PFSK-1 (cell line): Measurements from ENCODE around the gene ANKRD27. TPM values are rescaled to one million over a fixed set of nuclear protein-coding genes. Genes with fewer than 3 reads are reported as not detected.

Experiments
- FOXP2 ChIP-seq: optimal IDR thresholded peaks from 2 replicates; pipeline ENCODE3; 2011; ENCODE audit warnings: borderline replicate concordance, control low read depth, inconsistent platforms; ENCODE audit not compliant: insufficient read depth; ENCODE audit errors: extremely low read length, extremely low read depth
- POLR2AphosphoS5 ChIP-seq: IDR thresholded peaks from 2 replicates; pipeline ENCODE4 v1.6.1; 2012; ENCODE audit warnings: low read depth, mild to moderate bottlenecking, control low read depth, low read length, moderate library complexity
- SIN3A ChIP-seq: IDR thresholded peaks from 2 replicates; pipeline ENCODE4 v1.6.1; 2012; ENCODE audit warnings: mild to moderate bottlenecking, low read length, moderate library complexity, borderline replicate concordance; ENCODE audit not compliant: insufficient read depth
- TAF1 ChIP-seq: IDR thresholded peaks from 2 replicates; pipeline ENCODE4 v1.6.1; 2012; ENCODE audit warnings: low read length, control low read depth, borderline replicate concordance; ENCODE audit not compliant: insufficient read depth
- polyA plus RNA-seq: library from polyadenylated mRNA; unstranded; fragments of >200 nt; gene quantifications from one replicate; pipeline ENCODE4 v1.2.1, GENCODE V29; 2012; ENCODE audit warnings: low read depth, missing spikeins; ENCODE audit not compliant: insufficient read length
- TF ChIP-seq, protein P1 (sequence below), 2 experiments: IDR thresholded peaks; 2 replicates each; pipeline versions ENCODE4 v1.6.1 to v1.8.0; 2011 to 2012; ENCODE audit warnings: low read depth in 2 of 2, low read length in 2 of 2, control low read depth in 1 of 2, inconsistent platforms in 1 of 2, mild to moderate bottlenecking in 1 of 2, moderate library complexity in 1 of 2; ENCODE audit not compliant: insufficient read depth in 1 of 2

The ANKRD27 gene
- 17.3 TPM for polyA plus RNA-seq

DNA sequence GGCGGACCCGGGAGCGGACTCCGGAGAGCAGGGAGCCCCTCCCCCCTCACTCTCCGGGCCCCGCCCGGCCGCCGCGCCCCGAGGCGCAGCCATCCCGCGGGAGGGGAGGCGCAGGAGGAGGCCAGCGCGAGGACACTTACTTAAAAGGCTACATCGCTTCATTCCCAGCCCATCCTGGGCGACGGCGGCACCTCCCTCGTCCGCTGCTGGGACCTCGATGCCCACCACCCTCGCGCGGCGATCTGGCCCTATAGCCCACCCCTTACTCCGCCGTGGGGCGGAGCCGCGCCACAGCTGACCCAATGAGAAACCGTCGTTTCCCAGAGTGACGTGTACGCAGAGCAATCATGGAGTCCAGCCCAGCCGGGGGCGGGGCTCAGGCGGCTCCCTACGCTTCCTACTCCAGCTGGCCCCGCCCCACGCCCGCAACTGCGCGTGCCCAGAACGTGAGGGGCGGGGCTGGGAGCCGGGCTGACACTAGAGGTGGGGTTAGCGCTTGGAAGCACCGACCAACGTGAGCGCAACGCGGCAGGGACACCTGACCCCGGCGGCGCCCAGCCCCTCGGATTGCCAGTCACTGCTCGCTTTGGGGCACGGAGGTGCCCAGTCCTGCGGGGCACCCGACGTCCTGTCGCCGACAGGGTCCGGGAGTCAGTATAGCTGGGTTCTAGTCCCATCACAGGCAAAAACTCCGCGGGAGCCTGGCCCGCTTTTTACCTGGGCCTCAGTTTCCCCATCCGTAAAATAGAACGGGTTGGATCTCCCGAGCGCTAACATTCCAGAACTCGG, at the start of gene ANKRD27:
Gene ANKRD27, minus strand, starts transcription at position 250 of the 789 bp plus-strand sequence. CDS start 16,165 bp downstream, outside the sequence.
- peak; percentile 60; the same call in 1 of the 2 replicates for TF ChIP-seq TAF1
- TF ChIP-seq, protein P1, sequence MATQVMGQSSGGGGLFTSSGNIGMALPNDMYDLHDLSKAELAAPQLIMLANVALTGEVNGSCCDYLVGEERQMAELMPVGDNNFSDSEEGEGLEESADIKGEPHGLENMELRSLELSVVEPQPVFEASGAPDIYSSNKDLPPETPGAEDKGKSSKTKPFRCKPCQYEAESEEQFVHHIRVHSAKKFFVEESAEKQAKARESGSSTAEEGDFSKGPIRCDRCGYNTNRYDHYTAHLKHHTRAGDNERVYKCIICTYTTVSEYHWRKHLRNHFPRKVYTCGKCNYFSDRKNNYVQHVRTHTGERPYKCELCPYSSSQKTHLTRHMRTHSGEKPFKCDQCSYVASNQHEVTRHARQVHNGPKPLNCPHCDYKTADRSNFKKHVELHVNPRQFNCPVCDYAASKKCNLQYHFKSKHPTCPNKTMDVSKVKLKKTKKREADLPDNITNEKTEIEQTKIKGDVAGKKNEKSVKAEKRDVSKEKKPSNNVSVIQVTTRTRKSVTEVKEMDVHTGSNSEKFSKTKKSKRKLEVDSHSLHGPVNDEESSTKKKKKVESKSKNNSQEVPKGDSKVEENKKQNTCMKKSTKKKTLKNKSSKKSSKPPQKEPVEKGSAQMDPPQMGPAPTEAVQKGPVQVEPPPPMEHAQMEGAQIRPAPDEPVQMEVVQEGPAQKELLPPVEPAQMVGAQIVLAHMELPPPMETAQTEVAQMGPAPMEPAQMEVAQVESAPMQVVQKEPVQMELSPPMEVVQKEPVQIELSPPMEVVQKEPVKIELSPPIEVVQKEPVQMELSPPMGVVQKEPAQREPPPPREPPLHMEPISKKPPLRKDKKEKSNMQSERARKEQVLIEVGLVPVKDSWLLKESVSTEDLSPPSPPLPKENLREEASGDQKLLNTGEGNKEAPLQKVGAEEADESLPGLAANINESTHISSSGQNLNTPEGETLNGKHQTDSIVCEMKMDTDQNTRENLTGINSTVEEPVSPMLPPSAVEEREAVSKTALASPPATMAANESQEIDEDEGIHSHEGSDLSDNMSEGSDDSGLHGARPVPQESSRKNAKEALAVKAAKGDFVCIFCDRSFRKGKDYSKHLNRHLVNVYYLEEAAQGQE (IDR thresholded peaks at IDR 0.05; ENCODE audit: insufficient read depth in 1 of 2, low read depth in 2 of 2, low read length in 2 of 2) = no peak
- no peak for TF ChIP-seq SIN3A
- TF ChIP-seq FOXP2 = peak; percentile 6

GRCh38 chr19:32720936-32721250, 45.9 kb upstream of the ANKRD27 start:
- no peak for TF ChIP-seq POLR2AphosphoS5

DNA sequence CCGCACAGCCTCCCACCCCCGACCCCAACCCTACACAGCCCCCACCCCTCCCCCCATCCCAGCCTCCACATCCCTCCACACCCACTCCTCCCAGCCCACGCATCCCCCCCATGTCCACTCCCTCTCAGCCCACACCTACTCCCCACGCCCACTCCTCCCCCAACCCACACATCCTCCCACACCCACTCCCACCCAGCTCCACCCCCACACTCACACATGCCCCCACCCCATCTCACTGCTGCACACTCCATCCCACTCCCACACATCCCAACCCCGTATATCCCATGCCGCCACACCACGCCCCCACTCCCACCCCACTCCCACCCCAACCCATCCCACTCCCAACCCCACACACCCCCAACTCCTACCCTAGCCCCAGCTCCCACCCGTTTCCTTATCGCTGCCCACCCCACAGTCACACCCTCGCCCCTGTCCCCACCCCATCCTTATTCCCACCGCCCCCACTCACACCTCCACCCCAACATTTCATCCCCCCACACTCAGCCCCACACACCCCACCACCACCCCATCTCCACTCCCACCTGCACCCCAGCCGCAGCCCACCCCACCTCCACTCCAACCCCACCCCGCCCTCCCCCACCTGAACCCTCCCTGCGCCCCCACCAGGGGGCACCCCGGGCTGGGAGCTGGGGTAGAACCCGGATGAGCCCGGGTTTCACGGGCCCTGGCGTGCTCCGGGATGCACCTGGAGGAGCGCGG, 45.4 kb upstream of the ANKRD27 start:
- TF ChIP-seq, protein P1 (IDR thresholded peaks at IDR 0.05; ENCODE audit: insufficient read depth in 1 of 2, low read depth in 2 of 2, low read length in 2 of 2) = no peak
- TF ChIP-seq SIN3A = no peak
- no peak for TF ChIP-seq FOXP2
- no peak for TF ChIP-seq TAF1
- no peak for TF ChIP-seq POLR2AphosphoS5

DNA sequence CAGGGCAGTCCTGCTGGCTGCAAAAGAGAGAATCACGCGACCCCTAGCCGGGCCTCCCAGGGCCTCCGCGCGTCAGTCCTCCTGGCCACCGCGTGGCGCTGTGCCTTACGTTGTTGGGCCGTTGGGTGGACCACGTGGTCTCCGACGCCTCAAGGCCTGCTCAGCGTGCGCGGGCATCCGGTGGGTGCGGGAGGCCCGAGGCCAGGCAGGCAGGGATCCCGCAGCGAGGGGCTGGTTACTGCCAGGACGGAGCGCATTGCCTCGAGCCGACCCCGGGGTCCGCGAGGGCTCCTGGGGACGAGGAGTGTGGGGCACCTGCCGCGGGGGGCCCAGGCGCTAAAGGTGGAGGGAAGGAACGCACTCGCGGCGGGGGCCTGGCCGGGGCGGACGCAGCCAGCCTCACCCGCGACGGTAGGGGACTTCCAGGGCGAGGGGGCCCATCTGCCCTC, 44.7 kb upstream of the ANKRD27 start, which contains the start of gene TDRD12:
Gene TDRD12, plus strand, starts transcription at position 157 of the 449 bp plus-strand sequence. CDS start 306 bp downstream, outside the sequence.
- TF ChIP-seq FOXP2 (no peak), SIN3A (no peak), TAF1 (no peak), POLR2AphosphoS5 (no peak)
- TF ChIP-seq, protein P1 (IDR thresholded peaks at IDR 0.05; ENCODE audit: insufficient read depth in 1 of 2, low read depth in 2 of 2, low read length in 2 of 2) = no peak

GRCh38 chr19:32718286-32718685, 43.3 kb upstream of the ANKRD27 start:
- TF ChIP-seq FOXP2 (no peak), SIN3A (no peak), POLR2AphosphoS5 (no peak), TAF1 (no peak)
- TF ChIP-seq, protein P1 (IDR thresholded peaks at IDR 0.05; ENCODE audit: insufficient read depth in 1 of 2, low read depth in 2 of 2, low read length in 2 of 2) = no peak
